CD4-positive, alpha-beta T cell treated with Interleukin-6 for 4 hours (primary cell): ENCODE data around the gene SLC2A8.

Experiments
- DNase-seq: peaks from one replicate; pipeline ENCODE4 v3.0.0-alpha.2; 2020; ENCODE audit warnings: mixed read lengths

Gene SLC2A8

DNA sequence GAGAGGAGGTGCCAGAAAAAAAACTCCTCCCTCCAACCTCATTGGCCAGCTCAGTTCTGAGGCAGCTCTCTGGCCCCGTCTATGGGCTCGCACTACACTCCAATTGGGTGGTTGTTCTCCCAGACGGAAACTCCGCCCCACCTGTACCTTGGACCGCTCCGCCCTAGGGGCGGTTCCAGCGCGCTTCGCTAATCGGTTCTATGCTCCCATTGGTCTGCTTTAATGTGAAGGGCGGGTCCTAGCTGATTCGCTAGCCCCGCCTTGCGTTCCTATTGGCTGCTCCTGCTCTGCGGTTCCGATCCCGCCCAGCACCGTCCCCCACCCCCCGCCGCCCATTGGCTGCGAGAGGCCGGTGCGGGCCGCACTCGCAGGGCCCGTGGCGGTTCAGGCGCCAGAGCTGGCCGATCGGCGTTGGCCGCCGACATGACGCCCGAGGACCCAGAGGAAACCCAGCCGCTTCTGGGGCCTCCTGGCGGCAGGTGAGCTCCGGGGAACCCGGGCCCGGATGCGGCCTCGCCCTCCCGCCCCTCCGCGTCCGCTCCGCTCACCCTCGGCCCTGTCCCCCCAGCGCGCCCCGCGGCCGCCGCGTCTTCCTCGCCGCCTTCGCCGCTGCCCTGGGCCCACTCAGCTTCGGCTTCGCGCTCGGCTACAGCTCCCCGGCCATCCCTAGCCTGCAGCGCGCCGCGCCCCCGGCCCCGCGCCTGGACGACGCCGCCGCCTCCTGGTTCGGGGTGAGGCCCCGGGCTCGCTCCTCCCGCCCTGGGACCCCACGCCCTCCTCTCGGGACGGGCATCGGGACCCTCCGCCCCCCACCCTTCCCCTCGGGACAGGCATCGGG is at the start of gene SLC2A8:
TSS of gene SLC2A8 (plus strand) at position 362 of the 838 bp plus-strand sequence. CDS start at position 424, 62 bp downstream.
- peak; percentile 82 for DNase-seq

- no peak for DNase-seq
Measured at GRCh38 chr9:127347831-127348776, 48.9 kb upstream of the SLC2A8 start.

- no peak for DNase-seq
Measured at GRCh38 chr9:127349483-127350113, 47.4 kb upstream of the SLC2A8 start.

DNA sequence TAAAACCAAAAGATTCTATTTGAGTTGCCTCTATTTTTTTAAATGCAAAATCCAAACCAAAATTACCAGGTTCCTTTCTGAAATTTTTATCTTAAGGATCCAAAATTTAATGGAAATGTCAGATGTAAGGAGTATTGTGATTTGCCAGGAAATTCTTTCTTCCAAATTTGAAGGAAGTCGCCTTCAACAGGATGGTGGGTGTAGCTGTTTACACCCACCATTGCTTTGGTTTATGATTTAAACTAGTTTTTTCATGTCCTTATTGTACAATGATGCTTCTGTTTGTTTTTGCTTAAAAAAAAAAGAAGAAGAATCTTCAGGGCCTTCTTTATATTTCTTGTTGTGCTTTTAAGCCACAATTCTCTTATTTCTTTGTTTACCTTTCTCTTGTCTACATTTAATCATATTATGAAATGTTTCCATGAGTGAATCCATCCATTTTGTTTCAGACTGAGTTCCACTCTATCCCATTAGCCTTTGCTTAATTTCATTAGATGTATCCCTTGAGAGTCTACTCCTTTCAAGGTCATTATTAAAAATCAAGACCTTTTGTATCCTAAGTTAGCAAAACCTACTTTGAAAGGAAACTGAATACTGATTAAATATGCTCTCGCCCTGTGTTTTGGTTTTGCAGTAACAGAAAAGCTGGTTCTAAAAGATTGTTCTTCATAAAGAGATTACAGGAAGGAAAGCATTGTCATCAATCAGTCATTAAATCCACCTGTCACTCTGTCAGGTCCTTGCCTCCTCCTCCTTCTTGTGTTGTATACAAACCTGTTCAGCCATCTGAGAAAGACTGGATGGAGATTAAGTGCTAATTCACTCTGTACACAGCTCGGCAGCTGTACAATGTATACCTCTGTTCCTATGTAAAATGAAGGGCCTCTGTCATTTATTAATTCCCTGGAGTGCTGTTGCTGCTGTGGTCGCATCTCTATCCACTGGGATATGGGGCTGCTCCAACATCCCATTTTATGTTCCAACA is 45.5 kb upstream of the SLC2A8 start:
- DNase-seq = no peak

- no peak for DNase-seq
Measured at GRCh38 chr9:127353882-127354281, 43.1 kb upstream of the SLC2A8 start.

DNA sequence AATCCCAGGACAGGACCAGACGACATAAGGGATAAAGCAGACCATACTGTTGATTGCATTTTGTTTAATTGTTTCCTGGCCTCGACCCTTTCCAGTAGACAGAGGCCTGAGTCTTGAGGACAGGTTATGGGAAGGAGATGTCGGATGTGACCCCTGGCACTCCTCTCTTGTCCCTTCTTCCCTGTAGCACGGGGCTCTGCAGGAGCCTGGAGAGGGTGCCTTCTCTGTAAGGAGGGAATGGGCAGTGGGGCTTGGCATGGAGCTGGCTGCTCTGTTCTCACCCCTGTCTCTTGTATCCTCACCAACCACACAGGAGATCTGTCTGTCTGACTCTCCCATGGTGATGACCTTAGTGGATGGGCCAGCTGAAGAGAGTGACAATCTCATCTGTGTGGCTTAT is 40.1 kb upstream of the SLC2A8 start:
- no peak for DNase-seq

DNA sequence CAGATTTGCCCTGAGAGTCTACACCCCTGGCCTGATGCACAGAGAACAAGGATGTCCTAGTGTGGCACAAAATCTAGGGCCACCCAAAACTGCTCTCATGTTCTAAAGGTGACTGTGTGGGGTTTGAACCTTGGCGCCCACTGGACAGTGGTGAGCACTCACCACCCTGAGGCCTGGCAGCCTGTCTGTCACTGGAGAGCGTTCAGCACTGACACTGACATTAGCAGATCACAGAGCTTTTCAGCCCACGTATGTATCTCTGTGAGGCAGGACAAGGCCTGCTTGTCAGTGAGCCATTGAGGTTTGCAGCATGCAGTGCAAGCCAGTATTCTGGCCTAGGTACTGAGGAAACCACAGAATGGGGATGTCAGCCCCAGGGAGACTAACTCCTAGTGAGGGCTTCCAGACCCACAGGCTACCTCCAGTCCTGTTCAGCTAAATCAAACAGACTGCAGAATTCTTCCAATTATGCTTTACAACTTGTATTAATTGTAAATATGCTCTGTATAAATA is 38.9 kb upstream of the SLC2A8 start:
- DNase-seq = no peak

- no peak for DNase-seq
Measured at GRCh38 chr9:127358770-127359169, 38.2 kb upstream of the SLC2A8 start.

DNA sequence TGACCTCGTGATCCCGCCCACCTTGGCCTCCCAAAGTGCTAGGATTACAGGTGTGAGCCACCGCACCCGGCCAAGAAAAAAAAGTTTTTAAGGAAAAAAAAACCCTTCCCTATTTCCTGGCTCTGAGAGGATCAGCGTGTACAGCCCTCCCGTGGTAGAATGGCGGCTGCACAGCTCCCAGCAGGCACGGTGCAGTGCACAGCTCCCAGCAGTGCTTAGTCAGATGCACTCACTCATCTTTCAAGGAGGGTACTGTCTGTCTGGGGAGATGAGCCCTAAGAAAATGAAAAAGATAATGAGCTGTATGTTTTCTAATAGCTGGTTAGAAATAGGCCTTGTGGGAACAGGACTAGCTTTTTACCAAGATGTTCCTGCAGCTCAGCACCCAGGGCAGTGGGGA is 36.7 kb upstream of the SLC2A8 start:
- no peak for DNase-seq

DNA sequence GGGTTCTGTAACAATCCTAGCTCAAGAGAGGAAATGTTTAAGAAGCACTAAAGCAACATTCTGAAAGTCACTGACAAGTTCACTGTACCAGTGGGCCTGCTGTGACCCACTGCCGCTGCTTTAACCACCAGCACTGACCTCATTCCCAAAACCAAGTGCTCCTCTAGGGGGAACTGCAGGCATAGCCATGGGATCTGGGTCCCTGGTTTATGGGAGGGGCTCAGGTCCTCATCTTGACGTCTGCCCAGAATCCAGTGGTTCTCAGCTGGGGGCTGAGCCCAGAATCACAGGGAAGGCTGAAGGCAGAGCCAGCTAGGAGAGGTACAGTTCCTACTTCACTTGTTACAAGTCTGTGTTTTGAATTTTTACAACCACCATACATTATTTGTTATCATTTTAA is 36.1 kb upstream of the SLC2A8 start:
- DNase-seq = peak; percentile 14

DNA sequence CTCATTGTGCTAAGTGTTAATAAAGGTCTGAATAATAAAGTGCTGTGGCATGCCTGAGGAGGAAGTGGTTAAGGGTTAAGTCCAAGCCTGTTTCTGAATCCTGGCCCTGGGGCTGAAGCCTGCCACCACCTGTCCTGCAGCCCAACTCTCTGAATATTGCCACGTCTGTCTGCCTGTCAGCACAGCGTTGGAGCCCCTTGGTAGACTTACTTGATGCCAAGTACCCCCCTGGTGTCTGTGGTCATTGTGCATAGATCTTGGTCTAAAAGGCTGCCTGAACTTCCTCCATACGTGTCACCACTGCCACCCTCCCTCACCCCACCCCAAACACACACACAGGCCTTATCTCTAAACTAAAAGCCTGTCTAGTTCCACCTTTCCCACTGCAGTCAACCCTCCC is 35.4 kb upstream of the SLC2A8 start:
- DNase-seq = no peak

GRCh38 chr9:127362829-127363228 is 34.1 kb upstream of the SLC2A8 start:
- DNase-seq = no peak

GRCh38 chr9:127365461-127365860 is 31.5 kb upstream of the SLC2A8 start:
- no peak for DNase-seq

DNA sequence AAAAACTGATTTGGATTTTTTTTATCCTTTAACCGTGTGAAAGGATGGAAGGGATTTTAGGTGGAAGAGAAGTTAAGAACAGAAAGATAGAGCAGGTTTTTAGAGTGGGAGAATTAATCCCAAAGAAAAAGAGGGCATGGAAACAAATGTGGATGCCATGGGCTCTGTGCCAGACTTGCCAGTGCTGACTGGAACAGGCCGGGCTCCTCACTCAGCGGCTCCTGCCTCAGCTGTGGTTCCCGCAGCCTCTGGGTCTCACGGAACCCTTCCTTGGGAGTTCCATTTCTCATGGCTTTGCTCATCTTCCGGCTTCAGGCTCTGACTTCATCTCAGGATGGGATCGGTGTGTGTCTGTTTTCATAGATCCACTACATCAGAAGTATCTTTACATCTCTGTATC is 30.4 kb upstream of the SLC2A8 start:
- DNase-seq = no peak

GRCh38 chr9:127368852-127369402 is 28.0 kb upstream of the SLC2A8 start:
- no peak for DNase-seq

DNA sequence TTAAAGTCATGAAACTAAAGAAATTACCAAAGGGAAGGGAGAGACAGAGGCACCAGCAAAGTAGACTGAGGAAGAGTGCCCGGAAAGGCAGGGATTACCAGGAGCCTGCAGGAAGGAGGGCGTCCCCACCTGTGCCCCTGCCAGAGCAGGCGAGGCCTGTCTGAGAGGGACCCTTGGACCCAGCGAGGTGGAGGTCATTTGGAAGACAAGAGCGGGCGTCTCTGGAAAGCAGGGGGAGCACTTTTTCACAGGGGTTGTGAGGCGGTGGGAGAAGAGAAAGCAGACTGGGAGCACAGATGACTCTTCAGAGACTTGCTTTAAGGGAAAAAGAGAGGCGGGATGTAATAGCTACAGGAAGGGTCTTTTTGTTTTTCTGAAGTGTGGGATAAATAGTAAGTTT is 27.5 kb upstream of the SLC2A8 start:
- no peak for DNase-seq

DNA sequence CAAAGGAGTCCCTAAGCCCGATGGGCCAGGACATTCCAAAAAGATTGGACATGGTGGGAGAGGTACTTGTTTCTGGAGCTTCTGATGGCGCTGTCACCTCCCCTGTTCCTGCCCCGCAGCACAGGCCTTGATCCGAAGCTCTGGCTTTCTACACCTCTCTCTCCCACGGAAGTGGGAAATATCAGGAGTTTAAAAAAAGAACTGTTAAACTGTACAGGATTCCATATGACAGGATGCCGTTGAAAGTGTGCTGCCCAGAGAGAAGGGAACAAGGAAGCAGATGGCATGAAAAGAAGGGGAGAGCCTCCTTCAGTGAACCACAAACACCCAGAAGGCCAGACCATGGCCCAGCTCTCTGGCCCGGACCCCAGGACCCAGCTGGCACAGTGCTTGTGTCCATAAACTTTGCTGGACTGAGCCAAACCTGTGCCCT is 26.8 kb upstream of the SLC2A8 start:
- no peak for DNase-seq

DNA sequence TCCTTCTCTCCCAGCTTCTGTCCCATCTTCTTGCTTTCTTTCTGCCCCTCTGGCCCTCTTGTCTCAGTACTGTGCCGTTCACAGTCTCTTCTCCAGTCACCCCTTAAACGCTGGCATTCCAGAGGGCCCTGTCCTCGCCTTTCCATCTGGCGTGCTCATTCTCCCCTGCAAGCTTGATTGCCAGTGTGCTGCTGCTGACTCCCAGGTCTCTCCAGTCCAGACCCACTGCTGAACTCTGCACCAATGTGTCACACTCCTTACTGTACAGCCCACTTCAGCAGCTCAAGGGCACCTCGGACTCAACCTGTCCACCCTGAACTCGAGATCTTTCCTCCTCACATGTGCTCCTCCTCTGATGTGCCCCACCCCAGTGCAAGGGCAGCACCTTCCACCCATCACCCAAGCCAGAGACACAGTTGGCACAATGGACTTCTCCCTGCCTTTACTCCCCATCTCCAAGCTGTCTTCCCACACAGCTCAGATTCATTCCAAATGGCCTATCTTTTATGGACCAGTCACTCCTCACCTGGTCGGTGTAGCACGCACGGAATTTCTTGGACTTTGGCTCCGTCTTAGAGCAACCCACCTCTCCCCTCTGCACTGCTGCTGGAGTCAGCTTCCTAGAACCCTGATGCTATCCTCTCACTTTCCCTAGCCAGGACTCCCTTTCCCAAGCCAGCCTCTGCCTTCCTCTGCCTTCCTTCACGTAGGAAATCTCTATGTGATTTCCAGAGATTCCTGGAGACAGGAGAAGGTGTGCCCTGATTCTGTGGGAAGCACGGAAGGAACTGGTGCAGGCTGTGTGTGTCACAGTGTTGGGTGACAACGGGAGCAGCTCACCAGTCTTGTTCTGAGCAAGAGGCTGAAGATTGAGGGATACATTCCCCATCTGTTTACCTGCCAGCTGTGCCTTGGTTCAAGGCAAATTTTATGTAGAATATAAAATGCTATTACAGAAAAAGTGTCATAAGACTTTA is 26.0 kb upstream of the SLC2A8 start:
- no peak for DNase-seq

DNA sequence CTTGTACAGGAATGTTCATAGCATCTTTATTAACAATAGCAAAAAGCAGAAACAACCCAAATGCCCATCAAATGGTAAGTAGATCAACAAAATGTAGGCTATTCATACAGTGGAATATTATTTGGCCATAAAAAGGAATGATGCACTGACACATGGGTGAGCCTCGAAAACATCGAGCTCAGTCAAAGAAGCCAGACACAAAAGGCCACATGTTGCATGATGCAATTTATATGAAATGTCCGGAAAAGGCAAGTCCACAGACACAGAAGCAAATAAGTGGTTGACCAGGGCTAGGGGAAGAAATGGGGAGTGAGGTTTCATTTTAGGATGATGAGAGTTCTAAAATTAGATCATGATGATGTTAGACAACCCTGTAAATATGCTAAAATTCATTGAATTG is 16.5 kb upstream of the SLC2A8 start:
- DNase-seq = no peak

DNA sequence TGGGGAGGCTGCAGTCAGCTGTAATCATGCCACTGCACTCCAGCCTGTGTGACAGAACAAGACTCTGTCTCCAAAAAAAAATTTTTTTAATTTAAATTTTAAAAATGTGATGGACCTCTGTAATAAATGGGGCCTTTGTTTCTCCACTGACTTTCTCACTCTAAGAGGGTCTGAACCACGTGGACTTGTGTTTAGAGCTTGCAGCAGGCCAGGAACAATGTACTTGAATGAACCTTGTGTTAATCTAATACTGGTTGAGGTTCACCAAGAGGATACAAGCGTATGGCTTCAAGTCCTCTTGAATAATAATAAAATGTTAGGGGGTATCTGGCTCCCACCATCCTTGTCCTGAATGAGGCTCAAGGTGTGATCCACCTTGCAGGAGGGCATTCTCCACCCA is 14.4 kb upstream of the SLC2A8 start:
- no peak for DNase-seq
